ENCODE measurements around the gene TPSD1. TPM values are rescaled to one million over a fixed set of nuclear protein-coding genes. Genes with fewer than 3 reads are reported as not detected.

TPSD1 gene
- total and polyA plus RNA-seq, 2 experiments from 2014 or later = not detected

GRCh38 chr16:1220841-1221627 lies 34.8 kb upstream of the TPSD1 start:
- WGBS (ENCODE audit: low lambda C conversion rate, missing lambda C conversion rate) = 91% methylated on average over 46 of the region's 48 CpGs
- no peaks in the 10 kb centered on the region for H3K36me3 ChIP-seq (replicated peaks; ENCODE audit: insufficient read depth, low read depth)
- no peak overlapping the region for H3K4me2 ChIP-seq
- no peaks in the 10 kb centered on the region for H3K79me2 ChIP-seq
- TF ChIP-seq EZH2 (IDR thresholded peaks at IDR 0.05; ENCODE audit: borderline replicate concordance) = no peak
- TF ChIP-seq EZH2phosphoT487 (IDR thresholded peaks at IDR 0.05; ENCODE audit: low read depth, severe bottlenecking, unreplicated experiment) = no peak
- no peak for TF ChIP-seq CTCF (IDR thresholded peaks at IDR 0.05; ENCODE audit: poor library complexity)
- H3K9me3 ChIP-seq (ENCODE audit: low read depth) = no peaks in the 10 kb centered on the region
- H3K27ac ChIP-seq = no peak overlapping the region
- H3K27me3 ChIP-seq = no peaks in the 10 kb centered on the region
- H3K9me2 ChIP-seq (replicated peaks; ENCODE audit: insufficient read depth) = no peaks in the 10 kb centered on the region
- H3K4me1 ChIP-seq (ENCODE audit: insufficient read depth) = peaks cover 3% of the 10 kb centered on the region
- no peak overlapping the region for H2AFZ ChIP-seq
- DNase-seq (ENCODE audit: low spot score) = no peak
- H3K4me3 ChIP-seq = no peak overlapping the region
- H4K20me1 ChIP-seq (ENCODE audit: insufficient read depth, poor library complexity, severe bottlenecking) = no peaks in the 10 kb centered on the region

GRCh38 chr16:1221628-1222552 lies 34.0 kb upstream of the TPSD1 start:
- peaks cover 3% of the 10 kb centered on the region for H3K4me1 ChIP-seq (ENCODE audit: insufficient read depth)
- H3K27me3 ChIP-seq = no peaks in the 10 kb centered on the region
- H3K9me2 ChIP-seq (replicated peaks; ENCODE audit: insufficient read depth) = no peaks in the 10 kb centered on the region
- H3K36me3 ChIP-seq (replicated peaks; ENCODE audit: insufficient read depth, low read depth) = no peaks in the 10 kb centered on the region
- TF ChIP-seq EZH2phosphoT487 (IDR thresholded peaks at IDR 0.05; ENCODE audit: low read depth, severe bottlenecking, unreplicated experiment) (no peak), CTCF (IDR thresholded peaks at IDR 0.05; ENCODE audit: poor library complexity) (no peak), EZH2 (IDR thresholded peaks at IDR 0.05; ENCODE audit: borderline replicate concordance) (no peak)
- H3K79me2 ChIP-seq = no peaks in the 10 kb centered on the region
- no peak overlapping the region for H2AFZ ChIP-seq
- no peaks in the 10 kb centered on the region for H3K9me3 ChIP-seq (ENCODE audit: low read depth)
- H3K4me2 ChIP-seq = no peak overlapping the region
- no peak for DNase-seq (ENCODE audit: low spot score)
- WGBS (ENCODE audit: low lambda C conversion rate, missing lambda C conversion rate) = 90% methylated on average over 40 of the region's 40 CpGs
- H3K27ac ChIP-seq = no peak overlapping the region
- H3K4me3 ChIP-seq = no peak overlapping the region
- no peaks in the 10 kb centered on the region for H4K20me1 ChIP-seq (ENCODE audit: insufficient read depth, poor library complexity, severe bottlenecking)

- H3K4me2 ChIP-seq = no peak overlapping the region
- no peaks in the 10 kb centered on the region for H3K27me3 ChIP-seq
- no peaks in the 10 kb centered on the region for H3K36me3 ChIP-seq (replicated peaks; ENCODE audit: insufficient read depth, low read depth)
- no peaks in the 10 kb centered on the region for H3K79me2 ChIP-seq
- H4K20me1 ChIP-seq (ENCODE audit: insufficient read depth, poor library complexity, severe bottlenecking) = no peaks in the 10 kb centered on the region
- no peaks in the 10 kb centered on the region for H3K9me2 ChIP-seq (replicated peaks; ENCODE audit: insufficient read depth)
- no peak for DNase-seq (ENCODE audit: low spot score)
- no peak overlapping the region for H3K27ac ChIP-seq
- no peaks in the 10 kb centered on the region for H3K9me3 ChIP-seq (ENCODE audit: low read depth)
- no peak overlapping the region for H2AFZ ChIP-seq
- H3K4me3 ChIP-seq = no peak overlapping the region
- 86% methylated on average over 25 of the region's 25 CpGs for WGBS (ENCODE audit: low lambda C conversion rate, missing lambda C conversion rate)
- TF ChIP-seq CTCF (IDR thresholded peaks at IDR 0.05; ENCODE audit: poor library complexity) (no peak), EZH2phosphoT487 (IDR thresholded peaks at IDR 0.05; ENCODE audit: low read depth, severe bottlenecking, unreplicated experiment) (no peak), EZH2 (IDR thresholded peaks at IDR 0.05; ENCODE audit: borderline replicate concordance) (no peak)
- H3K4me1 ChIP-seq (ENCODE audit: insufficient read depth) = peaks cover 3% of the 10 kb centered on the region
Observed at GRCh38 chr16:1222553-1223354, 33.1 kb upstream of the TPSD1 start.
